Measurements from ENCODE around the gene SKIC2.
"Not testable (repeated sequence)": the region's sequence is repeated elsewhere in the genome, so short reads cannot be mapped to it uniquely, and the experiment has no call there.

Gene SKIC2

GRCh38 chr6:31996385-31996784 is 37.4 kb downstream of the SKIC2 start:
- DNase-seq (ENCODE audit: extremely low read depth, low read depth); H3K4me3 ChIP-seq (replicated peaks; ENCODE audit: low read depth, low read length): not testable (repeated sequence)

- H3K4me3 ChIP-seq (replicated peaks; ENCODE audit: low read depth, low read length); DNase-seq (ENCODE audit: extremely low read depth, low read depth): not testable (repeated sequence)
Measured at GRCh38 chr6:32002546-32003268, 43.7 kb downstream of the SKIC2 start.

- DNase-seq (ENCODE audit: extremely low read depth, low read depth); H3K4me3 ChIP-seq (replicated peaks; ENCODE audit: low read depth, low read length): not testable (repeated sequence)
Measured at GRCh38 chr6:32003301-32003700, 44.3 kb downstream of the SKIC2 start.

GRCh38 chr6:32004393-32004792 is 45.4 kb downstream of the SKIC2 start:
- not testable (repeated sequence) for DNase-seq (ENCODE audit: extremely low read depth, low read depth); H3K4me3 ChIP-seq (replicated peaks; ENCODE audit: low read depth, low read length)

- H3K4me3 ChIP-seq (replicated peaks; ENCODE audit: low read depth, low read length); DNase-seq (ENCODE audit: extremely low read depth, low read depth): not testable (repeated sequence)
Measured at GRCh38 chr6:32004864-32005537, 46.0 kb downstream of the SKIC2 start.

- not testable (repeated sequence) for DNase-seq (ENCODE audit: extremely low read depth, low read depth)
Measured at GRCh38 chr6:32005538-32005880, 46.5 kb downstream of the SKIC2 start.

GRCh38 chr6:32005991-32006529 is 47.1 kb downstream of the SKIC2 start:
- DNase-seq (ENCODE audit: extremely low read depth, low read depth); H3K4me3 ChIP-seq (replicated peaks; ENCODE audit: low read depth, low read length): not testable (repeated sequence)

More at GRCh38 chr6:32005538-32005880, 46.5 kb downstream of the SKIC2 start:
- H3K4me3 ChIP-seq (replicated peaks; ENCODE audit: low read depth, low read length): not testable (repeated sequence)

GRCh38 chr6:32007086-32007485 is 48.1 kb downstream of the SKIC2 start:
- DNase-seq (ENCODE audit: extremely low read depth, low read depth); H3K4me3 ChIP-seq (replicated peaks; ENCODE audit: low read depth, low read length): not testable (repeated sequence)

- DNase-seq (ENCODE audit: extremely low read depth, low read depth); H3K4me3 ChIP-seq (replicated peaks; ENCODE audit: low read depth, low read length): not testable (repeated sequence)
Measured at GRCh38 chr6:32008037-32008436, 49.1 kb downstream of the SKIC2 start.

- not testable (repeated sequence) for DNase-seq (ENCODE audit: extremely low read depth, low read depth); H3K4me3 ChIP-seq (replicated peaks; ENCODE audit: low read depth, low read length)
Measured at GRCh38 chr6:32008616-32009015, 49.6 kb downstream of the SKIC2 start.

GRCh38 chr6:32009537-32009936 is 50.6 kb downstream of the SKIC2 start:
- DNase-seq (ENCODE audit: extremely low read depth, low read depth); H3K4me3 ChIP-seq (replicated peaks; ENCODE audit: low read depth, low read length): not testable (repeated sequence)

GRCh38 chr6:32010856-32011530 is 52.0 kb downstream of the SKIC2 start:
- not testable (repeated sequence) for H3K4me3 ChIP-seq (replicated peaks; ENCODE audit: low read depth, low read length); DNase-seq (ENCODE audit: extremely low read depth, low read depth)

- not testable (repeated sequence) for DNase-seq (ENCODE audit: extremely low read depth, low read depth); H3K4me3 ChIP-seq (replicated peaks; ENCODE audit: low read depth, low read length)
Measured at GRCh38 chr6:32012941-32013617, 54.1 kb downstream of the SKIC2 start.

GRCh38 chr6:32013738-32014137 is 54.8 kb downstream of the SKIC2 start:
- DNase-seq (ENCODE audit: extremely low read depth, low read depth); H3K4me3 ChIP-seq (replicated peaks; ENCODE audit: low read depth, low read length): not testable (repeated sequence)

GRCh38 chr6:32014547-32014946 is 55.6 kb downstream of the SKIC2 start, which contains the start of gene C4B:
Gene C4B (plus strand): TSS chr6:32014795. CDS start chr6:32014846, 51 bp downstream.
- not testable (repeated sequence) for DNase-seq (ENCODE audit: extremely low read depth, low read depth); H3K4me3 ChIP-seq (replicated peaks; ENCODE audit: low read depth, low read length)
